DOHH2 (cell line): ENCODE measurements around the gene GKN1.
A peak's percentile ranks its signal among the peaks of the same experiment; 100 is the strongest.

Experiments
- H3F3A ChIP-seq: fragments of 200-600 bp; sonication (generic), shearing (Covaris generic); 2 replicates; pipeline ENCODE4 v1.6.0; 2016; ENCODE audit warnings: antibody characterized with exemption, mild to moderate bottlenecking; ENCODE audit not compliant: control insufficient read depth, insufficient read depth
- H3K27ac ChIP-seq: fragments of 200-600 bp; sonication (generic); 2 replicates; pipeline ENCODE4 v1.5.1; 2014; ENCODE audit warnings: low read depth, mild to moderate bottlenecking, low read length, moderate library complexity
- H3K27me3 ChIP-seq: fragments of 200-600 bp; sonication (generic); 2 replicates; pipeline ENCODE4 v1.6.1; 2014; ENCODE audit warnings: mild to moderate bottlenecking, low read length, mixed read lengths; ENCODE audit not compliant: control insufficient read depth
- H3K36me3 ChIP-seq: fragments of 200-600 bp; sonication (generic); 2 replicates; pipeline ENCODE4 v1.6.1; 2014; ENCODE audit warnings: mild to moderate bottlenecking, low read length, moderate library complexity, mixed read lengths; ENCODE audit not compliant: control insufficient read depth
- H3K4me1 ChIP-seq: fragments of 200-600 bp; sonication (generic); 2 replicates; pipeline ENCODE4 v1.6.1; 2014; ENCODE audit warnings: mild to moderate bottlenecking, low read length, mixed read lengths; ENCODE audit not compliant: control insufficient read depth
- H3K4me2 ChIP-seq: fragments of 200-600 bp; sonication (generic); 2 replicates; pipeline ENCODE4 v1.6.0; 2014; ENCODE audit warnings: mild to moderate bottlenecking, low read length, moderate library complexity
- H3K4me3 ChIP-seq: fragments of 200-600 bp; sonication (generic); 2 replicates; pipeline ENCODE4 v1.5.1; 2014; ENCODE audit warnings: mild to moderate bottlenecking, low read length, mixed read lengths
- H3K79me2 ChIP-seq: fragments of 200-600 bp; sonication (generic); 2 replicates; pipeline ENCODE4 v1.6.1; 2014; ENCODE audit warnings: mild to moderate bottlenecking, low read length, mixed read lengths; ENCODE audit not compliant: control insufficient read depth
- H3K9me2 ChIP-seq: fragments of 200-600 bp; sonication (generic); replicated peaks from 2 replicates; pipeline ENCODE4 v1.6.1; 2014; ENCODE audit warnings: mild to moderate bottlenecking, low read length, mixed read lengths; ENCODE audit not compliant: control insufficient read depth
- H3K9me3 ChIP-seq: fragments of 200-600 bp; sonication (generic); 2 replicates; pipeline ENCODE4 v1.6.1; 2014; ENCODE audit warnings: antibody characterized with exemption, low read length, mixed read lengths; ENCODE audit not compliant: control insufficient read depth, insufficient read depth
- H4K20me1 ChIP-seq: fragments of 200-600 bp; sonication (generic); 2 replicates; pipeline ENCODE4 v1.6.0; 2014; ENCODE audit warnings: low read depth, mild to moderate bottlenecking, antibody characterized with exemption, low read length, moderate library complexity; ENCODE audit not compliant: control insufficient read depth, insufficient read depth
- CTCF ChIP-seq: fragments of 200-600 bp; sonication (generic); IDR thresholded peaks from one replicate; pipeline ENCODE4 v1.5.1; 2014; ENCODE audit warnings: antibody characterized with exemption, mild to moderate bottlenecking, low read depth, low read length; ENCODE audit not compliant: poor library complexity, severe bottlenecking
- EZH2phosphoT487 ChIP-seq: fragments of 200-600 bp; sonication (generic); IDR thresholded peaks from 2 replicates; pipeline ENCODE4 v1.6.1; 2017; ENCODE audit warnings: borderline replicate concordance, mild to moderate bottlenecking, antibody characterized with exemption, low read length, moderate library complexity, mixed read lengths

The GKN1 gene

DNA sequence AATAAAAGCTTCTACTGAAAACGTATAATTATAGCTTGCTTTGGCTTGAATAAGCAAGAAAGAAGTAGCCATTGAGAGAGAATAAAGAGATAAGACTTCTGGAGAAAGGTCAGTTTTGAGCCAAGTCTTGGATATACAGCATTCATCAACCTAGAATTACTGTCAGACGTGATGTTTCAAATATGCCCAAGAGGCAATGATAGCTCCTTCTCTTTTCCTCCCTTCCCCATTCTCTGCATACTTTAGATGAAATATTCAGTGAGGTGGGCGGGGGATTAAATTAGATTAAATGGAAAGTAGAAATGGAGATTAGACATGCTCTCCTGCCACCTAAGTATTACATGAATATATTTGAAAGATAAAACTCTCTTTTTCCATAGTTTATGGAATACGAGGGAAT lies 47.3 kb downstream of the GKN1 start:
- H3F3A ChIP-seq: no peaks in the 10 kb centered on the region
- H3K4me1 ChIP-seq: no peaks in the 10 kb centered on the region
- H3K4me2 ChIP-seq: no peak overlapping the region
- no peaks in the 10 kb centered on the region for H4K20me1 ChIP-seq
- no peaks in the 10 kb centered on the region for H3K9me2 ChIP-seq
- H3K4me3 ChIP-seq: no peak overlapping the region
- peaks cover 34% of the 10 kb centered on the region for H3K27me3 ChIP-seq
- no peaks in the 10 kb centered on the region for H3K9me3 ChIP-seq
- TF ChIP-seq EZH2phosphoT487 (no peak), CTCF (no peak)
- H3K36me3 ChIP-seq: no peaks in the 10 kb centered on the region
- no peak overlapping the region for H3K27ac ChIP-seq
- no peaks in the 10 kb centered on the region for H3K79me2 ChIP-seq

DNA sequence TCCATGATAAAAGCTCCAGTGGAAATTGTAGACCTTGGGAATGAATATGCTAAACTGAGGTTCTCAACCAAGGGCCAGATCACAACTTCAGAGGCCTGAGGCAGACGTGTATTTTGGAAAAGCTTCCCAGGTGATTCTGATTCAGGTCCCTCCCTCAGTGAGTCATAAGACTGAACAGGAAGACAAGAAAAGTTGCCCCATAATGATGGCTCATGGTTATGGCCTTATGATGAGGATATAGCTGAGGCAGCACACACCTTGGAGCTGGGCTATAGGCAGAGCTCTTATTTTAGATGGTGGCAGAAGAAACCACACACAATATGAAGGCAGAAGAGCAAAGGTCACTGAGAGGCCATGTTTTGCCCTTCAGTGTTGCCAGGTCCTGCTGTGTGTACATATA lies 48.1 kb downstream of the GKN1 start:
- no peak overlapping the region for H3K27ac ChIP-seq
- H3K4me1 ChIP-seq: no peaks in the 10 kb centered on the region
- H3K9me2 ChIP-seq: no peaks in the 10 kb centered on the region
- H3K36me3 ChIP-seq: no peaks in the 10 kb centered on the region
- H3K4me3 ChIP-seq: no peak overlapping the region
- H3K79me2 ChIP-seq: no peaks in the 10 kb centered on the region
- H3K9me3 ChIP-seq: no peaks in the 10 kb centered on the region
- no peaks in the 10 kb centered on the region for H3F3A ChIP-seq
- no peak overlapping the region for H3K4me2 ChIP-seq
- H4K20me1 ChIP-seq: no peaks in the 10 kb centered on the region
- H3K27me3 ChIP-seq: peaks cover 30% of the 10 kb centered on the region
- TF ChIP-seq EZH2phosphoT487 (no peak), CTCF (no peak)

DNA sequence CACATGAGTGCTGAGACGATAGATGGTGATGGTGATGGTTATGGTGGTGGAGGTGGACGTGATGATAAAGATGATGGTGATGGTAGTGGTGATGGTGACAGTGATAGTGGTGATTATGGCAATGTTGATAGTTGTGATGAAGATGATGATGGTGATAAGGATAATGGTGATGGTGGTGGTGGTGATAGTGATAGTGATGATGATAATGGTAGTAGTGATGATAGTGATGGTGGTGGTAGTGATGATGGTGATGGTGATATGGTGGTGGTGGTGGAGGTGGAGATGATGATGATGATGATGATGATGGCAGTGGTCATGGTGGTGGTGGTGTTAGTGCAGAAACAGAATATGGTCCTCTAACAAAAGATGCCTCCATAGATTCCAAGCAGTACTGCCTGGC lies 48.8 kb downstream of the GKN1 start:
- Histone ChIP-seq H3K27me3 (peaks cover 27% of the 10 kb centered on the region), H3K27ac (no peak overlapping the region), H3K9me3 (no peaks in the 10 kb centered on the region), H3K4me2 (no peak overlapping the region), H3K4me1 (no peaks in the 10 kb centered on the region), H3K9me2 (no peaks in the 10 kb centered on the region), H3K36me3 (no peaks in the 10 kb centered on the region), H3K4me3 (no peak overlapping the region), H3K79me2 (no peaks in the 10 kb centered on the region), H3F3A (no peaks in the 10 kb centered on the region), H4K20me1 (no peaks in the 10 kb centered on the region)
- no peak for TF ChIP-seq CTCF
- no peak for TF ChIP-seq EZH2phosphoT487

DNA sequence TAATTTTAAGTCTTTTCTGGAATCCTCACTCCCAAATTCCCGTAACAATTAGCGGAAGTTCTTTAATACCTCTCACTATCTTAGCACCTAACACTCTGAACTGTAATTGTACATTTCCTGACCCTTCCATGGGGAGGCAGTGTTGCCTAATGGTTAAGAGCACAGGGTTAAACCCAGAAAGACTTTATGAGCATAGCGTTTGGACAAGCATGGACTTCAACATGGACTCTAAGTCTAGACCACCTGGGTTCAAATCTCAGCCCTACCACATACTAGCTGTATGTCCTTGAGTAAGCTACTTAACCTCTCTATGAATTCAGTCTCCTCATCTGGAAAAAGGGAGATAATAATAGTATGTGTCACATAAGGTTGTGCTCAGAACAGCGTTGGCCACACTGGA lies 51.6 kb downstream of the GKN1 start:
- TF ChIP-seq EZH2phosphoT487 (no peak), CTCF (peak; percentile 70)
- Histone ChIP-seq H3K27me3 (peaks cover 16% of the 10 kb centered on the region), H3K79me2 (no peaks in the 10 kb centered on the region), H3K9me2 (no peaks in the 10 kb centered on the region), H3F3A (no peaks in the 10 kb centered on the region), H3K9me3 (no peaks in the 10 kb centered on the region), H3K4me2 (no peak overlapping the region), H3K27ac (no peak overlapping the region), H3K4me3 (no peak overlapping the region), H3K4me1 (no peaks in the 10 kb centered on the region), H4K20me1 (no peaks in the 10 kb centered on the region), H3K36me3 (no peaks in the 10 kb centered on the region)
